Panc1 (cell line): ENCODE results near the gene SDK1. TPM values are rescaled to one million over a fixed set of nuclear protein-coding genes. Genes with fewer than 3 reads are reported as not detected.

Experiments used
- ATAC-seq: fragments of 200-7000 bp; cut with Tn5 transposase; 2 replicates; pipeline ENCODE4 v1.9.1; 2020; ENCODE audit warnings: mild to moderate bottlenecking, moderate library complexity
- BruUV-seq: library from RNA; stranded (reverse); fragments of 400-500 nt; replicated peaks from 2 replicates; lab custom pipeline; 2021; lab: Mats Ljungman, UMichigan
- CTCF ChIA-PET: fragments of 300-600 bp; sonication (Branson Sonifier 250); formaldehyde crosslinking; loops from one replicate; lab custom pipeline; 2022; ENCODE audit warnings: antibody characterized with exemption; lab: Charles Lee
- POLR2A ChIA-PET: fragments of 300-600 bp; sonication (Branson Sonifier 250); formaldehyde crosslinking; loops from one replicate; lab custom pipeline; 2022; ENCODE audit warnings: antibody characterized with exemption; lab: Charles Lee
- DNase-seq: peaks from one replicate; pipeline ENCODE4 v3.0.0-alpha.2; 2010; ENCODE audit warnings: low read depth, low spot score
- H3K27ac ChIP-seq: 2 replicates; pipeline ENCODE4 v1.5.1; 2011; ENCODE audit warnings: mild to moderate bottlenecking, low read length, inconsistent platforms
- H3K27me3 ChIP-seq: fragments of 200-500 bp; sonication (Bioruptor generic); 2 replicates; pipeline ENCODE4 v1.6.0; 2014; ENCODE audit warnings: low read length, inconsistent platforms; ENCODE audit not compliant: control insufficient read depth, insufficient read depth
- H3K36me3 ChIP-seq: fragments of 200-500 bp; sonication (Bioruptor generic); 2 replicates; pipeline ENCODE4 v1.5.1; 2014; ENCODE audit warnings: inconsistent platforms, mild to moderate bottlenecking, low read length, moderate library complexity; ENCODE audit not compliant: control insufficient read depth, insufficient read depth
- H3K4me1 ChIP-seq: 2 replicates; pipeline ENCODE4 v1.5.1; 2011; ENCODE audit warnings: inconsistent platforms, mild to moderate bottlenecking, low read length, moderate library complexity; ENCODE audit not compliant: control insufficient read depth, insufficient read depth
- H3K4me3 ChIP-seq, 2 experiments: 2 replicates each; pipeline ENCODE4 v1.5.1; 2011 to 2012; ENCODE audit warnings: low read depth in 2 of 2, low read length in 2 of 2, mild to moderate bottlenecking in 2 of 2, inconsistent platforms in 1 of 2, moderate library complexity in 1 of 2
- H3K9me3 ChIP-seq: fragments of 200-500 bp; sonication (Bioruptor generic); 2 replicates; pipeline ENCODE4 v1.5.1; 2014; ENCODE audit warnings: low read depth, mild to moderate bottlenecking, inconsistent platforms, low read length, moderate library complexity; ENCODE audit not compliant: control insufficient read depth, insufficient read depth
- CTCF ChIP-seq: fragments of 450-650 bp; IDR thresholded peaks from 2 replicates; pipeline ENCODE4 v1.5.1; 2017; ENCODE audit warnings: mild to moderate bottlenecking
- POLR2AphosphoS5 ChIP-seq: IDR thresholded peaks from 2 replicates; pipeline ENCODE4 v1.6.1; 2012; ENCODE audit warnings: mild to moderate bottlenecking, low read depth, low read length, moderate library complexity
- REST ChIP-seq, 2 experiments: IDR thresholded peaks; 2 replicates each; pipeline ENCODE4 v1.6.1; 2011 to 2012; ENCODE audit warnings: low read depth in 2 of 2, control low read depth in 1 of 2, low read length in 1 of 2, mild to moderate bottlenecking in 1 of 2, moderate library complexity in 1 of 2; ENCODE audit not compliant: insufficient read depth in 1 of 2
- SIN3A ChIP-seq: IDR thresholded peaks from 2 replicates; pipeline ENCODE4 v1.6.1; 2012; ENCODE audit warnings: low read depth, mild to moderate bottlenecking, low read length, moderate library complexity, borderline replicate concordance; ENCODE audit not compliant: insufficient read depth
- TCF7L2 ChIP-seq: IDR thresholded peaks from 2 replicates; pipeline ENCODE4 v1.6.1; 2011; ENCODE audit warnings: mild to moderate bottlenecking, low read depth, low read length, inconsistent platforms
- in situ Hi-C: cut with HindIII; loops from 2 replicates; pipeline ENCODE4 v1.10.0; 2016; ENCODE audit warnings: low sequenced_read_pairs, low pct_unique_long_range_greater_than_20kb
- intact Hi-C: fragments of 100-400 bp; cut with micrococcal nuclease; formaldehyde crosslinking; loops from one replicate; pipeline ENCODE4 v1.10.0; 2022; ENCODE audit not compliant: unreplicated experiment
- total RNA-seq: library from RNA; stranded (reverse); gene quantifications from one replicate; pipeline ENCODE4 v1.2.1, GENCODE V29; 2021; ENCODE audit not compliant: unreplicated experiment

Gene SDK1
- total RNA-seq, 1 experiment from 2014 or later = 47.4 TPM

- ChIA-PET POLR2A (no interaction called here), CTCF (no interaction called here)
- Histone ChIP-seq H3K4me3 (no peak overlapping the region), H3K27ac (no peak overlapping the region), H3K9me3 (peaks cover 8% of the 10 kb centered on the region; the same call in 1 of the 2 replicates), H3K4me1 (no peaks in the 10 kb centered on the region), H3K27me3 (no peaks in the 10 kb centered on the region), H3K36me3 (no peaks in the 10 kb centered on the region)
- ATAC-seq (no peak), DNase-seq (no peak)
- BruUV-seq = no TSS peak
- in situ Hi-C loops = no loop called here
- intact Hi-C loops = no loop called here
- TF ChIP-seq REST (IDR thresholded peaks at IDR 0.05; ENCODE audit: insufficient read depth in 1 of 2, low read depth in 2 of 2, low read length in 1 of 2) (no peak), CTCF (no peak), SIN3A (no peak), POLR2AphosphoS5 (no peak)
Measured at GRCh38 chr7:4124556-4125477, 823.8 kb downstream of the SDK1 start.

GRCh38 chr7:4127909-4128560 is 827.0 kb downstream of the SDK1 start:
- Histone ChIP-seq H3K4me1 (no peaks in the 10 kb centered on the region), H3K4me3 (no peak overlapping the region), H3K9me3 (no peaks in the 10 kb centered on the region), H3K27me3 (no peaks in the 10 kb centered on the region), H3K27ac (no peak overlapping the region), H3K36me3 (no peaks in the 10 kb centered on the region)
- CTCF ChIA-PET = no interaction called here
- in situ Hi-C loops = no loop called here
- DNase-seq = no peak
- BruUV-seq = no TSS peak
- ATAC-seq = no peak
- intact Hi-C loops = no loop called here
- TF ChIP-seq TCF7L2 (no peak), POLR2AphosphoS5 (no peak), CTCF (no peak)
- POLR2A ChIA-PET = no interaction called here
